ENCODE measurements around the gene SRSF9.

The SRSF9 gene

GRCh38 chr12:120481022-120481767, 11.6 kb upstream of the SRSF9 start:
- Histone ChIP-seq H3K4me1 (ENCODE audit: low read length) (no peaks in the 10 kb centered on the region), H3K4me3 (ENCODE audit: low read length) (no peak overlapping the region), H3K36me3 (replicated peaks; ENCODE audit: low read depth, low read length) (no peaks in the 10 kb centered on the region), H3K79me2 (ENCODE audit: low read length) (no peaks in the 10 kb centered on the region), H2AFZ (ENCODE audit: low read depth, low read length) (no peak overlapping the region), H3K4me2 (ENCODE audit: low read length) (no peak overlapping the region), H3K27me3 (ENCODE audit: low read depth, low read length) (no peaks in the 10 kb centered on the region), H3K27ac (ENCODE audit: low read length) (no peak overlapping the region), H3K9me3 (ENCODE audit: insufficient read depth, low read length) (no peaks in the 10 kb centered on the region), H4K20me1 (ENCODE audit: insufficient read depth, low read length) (no peaks in the 10 kb centered on the region), H3K9ac (ENCODE audit: low read length) (no peak overlapping the region)
- TF ChIP-seq EZH2phosphoT487 (IDR thresholded peaks at IDR 0.05; ENCODE audit: low read depth) (no peak), CTCF (IDR thresholded peaks at IDR 0.05; ENCODE audit: low read depth, low read length) (no peak)

- H2AFZ ChIP-seq (ENCODE audit: low read depth, low read length) = no peak overlapping the region
- H3K4me3 ChIP-seq (ENCODE audit: low read length) = no peak overlapping the region
These were observed 10.7 kb upstream of the SRSF9 start for GRCh38 chr12:120480211-120480610.

GRCh38 chr12:120479458-120479857, 9.9 kb upstream of the SRSF9 start:
- H3K9ac ChIP-seq (ENCODE audit: low read length) = no peak overlapping the region
- H3K4me3 ChIP-seq (ENCODE audit: low read length) = no peak overlapping the region
- no peaks in the 10 kb centered on the region for H4K20me1 ChIP-seq (ENCODE audit: insufficient read depth, low read length)
- no peaks in the 10 kb centered on the region for H3K36me3 ChIP-seq (replicated peaks; ENCODE audit: low read depth, low read length)
- H3K9me3 ChIP-seq (ENCODE audit: insufficient read depth, low read length) = no peaks in the 10 kb centered on the region
- no peak overlapping the region for H2AFZ ChIP-seq (ENCODE audit: low read depth, low read length)
- no peaks in the 10 kb centered on the region for H3K79me2 ChIP-seq (ENCODE audit: low read length)
- H3K4me2 ChIP-seq (ENCODE audit: low read length) = no peak overlapping the region
- peaks cover 4% of the 10 kb centered on the region; the same call in 1 of the 2 replicates for H3K4me1 ChIP-seq (ENCODE audit: low read length)
- no peaks in the 10 kb centered on the region for H3K27me3 ChIP-seq (ENCODE audit: low read depth, low read length)
- no peak overlapping the region for H3K27ac ChIP-seq (ENCODE audit: low read length)
- TF ChIP-seq CTCF (IDR thresholded peaks at IDR 0.05; ENCODE audit: low read depth, low read length) (no peak), EZH2phosphoT487 (IDR thresholded peaks at IDR 0.05; ENCODE audit: low read depth) (no peak)

More at GRCh38 chr12:120480211-120480610, 10.7 kb upstream of the SRSF9 start:
- H4K20me1 ChIP-seq (ENCODE audit: insufficient read depth, low read length) = no peaks in the 10 kb centered on the region
- no peak overlapping the region for H3K4me2 ChIP-seq (ENCODE audit: low read length)
- H3K4me1 ChIP-seq (ENCODE audit: low read length) = no peaks in the 10 kb centered on the region
- H3K9ac ChIP-seq (ENCODE audit: low read length) = no peak overlapping the region
- no peaks in the 10 kb centered on the region for H3K36me3 ChIP-seq (replicated peaks; ENCODE audit: low read depth, low read length)
- TF ChIP-seq CTCF (IDR thresholded peaks at IDR 0.05; ENCODE audit: low read depth, low read length) (no peak), EZH2phosphoT487 (IDR thresholded peaks at IDR 0.05; ENCODE audit: low read depth) (no peak)
- no peaks in the 10 kb centered on the region for H3K79me2 ChIP-seq (ENCODE audit: low read length)
- H3K9me3 ChIP-seq (ENCODE audit: insufficient read depth, low read length) = no peaks in the 10 kb centered on the region
- no peaks in the 10 kb centered on the region for H3K27me3 ChIP-seq (ENCODE audit: low read depth, low read length)
- H3K27ac ChIP-seq (ENCODE audit: low read length) = no peak overlapping the region

- Histone ChIP-seq H2AFZ (ENCODE audit: low read depth, low read length) (no peak overlapping the region), H3K4me2 (ENCODE audit: low read length) (no peak overlapping the region), H3K9me3 (ENCODE audit: insufficient read depth, low read length) (no peaks in the 10 kb centered on the region), H3K27me3 (ENCODE audit: low read depth, low read length) (no peaks in the 10 kb centered on the region), H3K27ac (ENCODE audit: low read length) (no peak overlapping the region), H3K79me2 (ENCODE audit: low read length) (no peaks in the 10 kb centered on the region), H3K4me1 (ENCODE audit: low read length) (peaks cover 5% of the 10 kb centered on the region; the same call in 1 of the 2 replicates), H4K20me1 (ENCODE audit: insufficient read depth, low read length) (no peaks in the 10 kb centered on the region), H3K36me3 (replicated peaks; ENCODE audit: low read depth, low read length) (no peaks in the 10 kb centered on the region), H3K4me3 (ENCODE audit: low read length) (no peak overlapping the region), H3K9ac (ENCODE audit: low read length) (no peak overlapping the region)
- TF ChIP-seq CTCF (IDR thresholded peaks at IDR 0.05; ENCODE audit: low read depth, low read length) (no peak), EZH2phosphoT487 (IDR thresholded peaks at IDR 0.05; ENCODE audit: low read depth) (no peak)
These were observed 6.1 kb upstream of the SRSF9 start for GRCh38 chr12:120475643-120476042.
